IPS-15b (cell line): Measurements from ENCODE around the gene C20orf96.
"Not testable (repeated sequence)": the region's sequence is repeated elsewhere in the genome, so short reads cannot be mapped to it uniquely, and the experiment has no call there.

Experiments
- H3K27me3 ChIP-seq: one replicate; pipeline ENCODE4 v1.6.1; 2013; ENCODE audit warnings: low read length; ENCODE audit not compliant: control insufficient read depth, insufficient read depth
- H3K36me3 ChIP-seq: one replicate; pipeline ENCODE4 v1.6.1; 2013; ENCODE audit warnings: low read length; ENCODE audit not compliant: control insufficient read depth, insufficient read depth
- H3K4me1 ChIP-seq: one replicate; pipeline ENCODE4 v1.6.1; 2013; ENCODE audit warnings: mild to moderate bottlenecking, low read length; ENCODE audit not compliant: control insufficient read depth, insufficient read depth
- H3K4me3 ChIP-seq: one replicate; pipeline ENCODE4 v1.5.1; 2013; ENCODE audit warnings: low read depth, low read length
- H3K9ac ChIP-seq: one replicate; pipeline ENCODE4 v1.6.1; 2013; ENCODE audit warnings: low read depth, mild to moderate bottlenecking, low read length
- H3K9me3 ChIP-seq: one replicate; pipeline ENCODE4 v1.6.1; 2013; ENCODE audit warnings: mild to moderate bottlenecking, low read length; ENCODE audit not compliant: control insufficient read depth, insufficient read depth

C20orf96 gene

DNA sequence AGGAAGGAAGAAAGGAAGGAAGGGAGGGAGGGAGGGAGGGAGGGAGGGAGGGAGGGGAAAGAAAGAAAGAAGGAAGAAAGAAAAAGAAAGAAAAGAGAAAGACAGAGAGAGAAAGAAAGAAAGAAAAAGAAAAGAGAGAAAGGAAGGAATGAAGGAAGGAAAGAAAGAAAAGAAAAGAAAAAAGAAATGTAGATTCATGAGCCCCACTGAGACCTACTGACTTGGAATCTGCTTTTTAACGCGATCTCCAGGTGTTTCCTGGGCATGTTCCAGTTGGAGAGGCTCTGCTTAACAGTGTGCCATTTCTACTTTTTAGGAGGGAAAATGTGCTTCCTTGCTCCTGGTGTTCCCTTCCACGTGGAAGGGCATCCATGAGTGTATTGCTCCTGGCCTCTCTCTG lies 16.7 kb downstream of the C20orf96 start:
- peaks cover 4% of the 10 kb centered on the region for H3K27me3 ChIP-seq
- H3K4me1 ChIP-seq = no peaks in the 10 kb centered on the region
- no peaks in the 10 kb centered on the region for H3K9me3 ChIP-seq
- H3K36me3 ChIP-seq = peaks cover 3% of the 10 kb centered on the region
- no peak overlapping the region for H3K4me3 ChIP-seq
- H3K9ac ChIP-seq = no peak overlapping the region

DNA sequence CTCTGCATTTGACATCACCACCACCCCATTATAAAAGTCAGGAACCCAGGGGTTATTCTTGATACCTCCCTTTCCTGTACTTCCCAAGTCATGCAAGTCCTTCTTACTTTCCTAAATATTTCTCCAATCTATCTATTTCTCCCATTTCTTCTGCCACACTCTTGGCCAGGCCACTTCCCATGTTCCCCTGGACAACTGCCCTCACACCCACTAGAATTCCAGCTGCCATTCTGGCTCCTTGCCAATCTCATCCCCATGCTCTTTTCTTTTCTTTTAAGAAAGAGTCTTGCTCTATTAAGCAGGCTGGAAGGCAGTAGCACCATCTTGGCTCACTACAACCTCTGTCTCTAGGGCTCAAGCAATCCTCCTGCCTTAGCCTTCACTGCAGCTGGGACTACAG lies 17.8 kb downstream of the C20orf96 start:
- H3K9ac ChIP-seq = no peak overlapping the region
- H3K4me1 ChIP-seq = no peaks in the 10 kb centered on the region
- no peak overlapping the region for H3K4me3 ChIP-seq
- no peaks in the 10 kb centered on the region for H3K9me3 ChIP-seq
- H3K27me3 ChIP-seq = peaks cover 9% of the 10 kb centered on the region
- no peaks in the 10 kb centered on the region for H3K36me3 ChIP-seq

DNA sequence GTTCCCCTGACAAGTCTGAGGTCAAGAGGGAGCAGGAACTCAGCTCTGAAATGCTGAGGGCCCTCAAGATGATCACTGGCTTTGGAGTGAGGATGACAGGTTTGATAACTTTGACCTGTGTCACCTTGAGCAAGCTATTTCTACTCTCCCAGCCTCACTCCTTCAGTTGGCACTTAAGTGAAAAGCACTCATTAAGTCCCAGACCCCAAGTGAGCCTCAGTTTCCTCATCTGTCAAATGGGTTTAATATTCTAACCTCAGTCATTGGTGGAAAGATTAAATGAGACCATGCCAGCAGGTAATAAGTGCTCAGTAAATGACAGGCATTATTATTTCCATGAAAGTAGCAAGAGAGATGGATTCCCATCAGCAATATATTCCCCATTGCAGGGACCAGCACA lies 19.0 kb downstream of the C20orf96 start:
- Histone ChIP-seq H3K4me3 (no peak overlapping the region), H3K4me1 (no peaks in the 10 kb centered on the region), H3K9me3 (no peaks in the 10 kb centered on the region), H3K36me3 (no peaks in the 10 kb centered on the region), H3K9ac (no peak overlapping the region), H3K27me3 (peaks cover 19% of the 10 kb centered on the region)

DNA sequence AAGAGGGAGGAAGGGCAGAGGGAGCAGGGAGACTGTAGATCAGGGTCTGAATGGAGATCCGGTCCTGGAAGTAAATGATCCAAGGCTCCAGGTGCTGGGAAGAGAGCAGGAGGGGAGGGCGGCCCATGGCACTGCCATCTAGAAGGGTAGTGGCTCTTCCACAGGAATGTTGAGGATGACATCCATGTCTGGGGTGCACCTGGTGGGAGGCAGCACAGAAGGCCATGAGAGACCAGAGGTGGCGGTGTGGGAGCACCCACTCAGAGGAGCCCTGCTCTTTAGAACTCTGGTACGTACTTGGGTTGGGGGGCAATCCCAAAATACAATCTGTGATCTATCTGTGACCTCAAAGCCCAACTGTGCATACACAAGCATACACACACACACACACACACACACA lies 19.5 kb downstream of the C20orf96 start:
- no peak overlapping the region for H3K4me3 ChIP-seq
- peaks cover 23% of the 10 kb centered on the region for H3K27me3 ChIP-seq
- H3K9me3 ChIP-seq = no peaks in the 10 kb centered on the region
- H3K9ac ChIP-seq = no peak overlapping the region
- peaks cover 2% of the 10 kb centered on the region for H3K4me1 ChIP-seq
- no peaks in the 10 kb centered on the region for H3K36me3 ChIP-seq

DNA sequence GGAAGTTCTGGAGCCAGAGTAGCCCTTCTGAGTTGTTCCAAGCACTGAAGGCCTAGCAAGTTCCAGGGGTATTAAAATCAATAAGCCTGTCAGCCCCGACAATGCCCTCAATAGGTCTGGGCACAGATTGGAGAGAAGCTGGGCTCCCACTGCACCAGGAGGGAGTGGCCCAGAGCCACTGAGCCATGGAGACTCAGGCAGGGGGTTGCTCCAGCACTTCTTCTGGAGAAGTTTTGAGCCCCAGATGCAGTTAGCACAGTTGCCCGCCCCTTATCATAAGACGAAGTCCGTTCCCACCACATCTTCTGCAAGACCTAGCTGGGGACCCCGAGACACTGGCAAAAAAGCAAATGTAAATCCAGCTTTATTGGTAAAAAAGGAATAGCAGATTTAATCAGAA lies 20.0 kb downstream of the C20orf96 start:
- Histone ChIP-seq H3K36me3 (no peaks in the 10 kb centered on the region), H3K4me3 (no peak overlapping the region), H3K9ac (no peak overlapping the region), H3K27me3 (peaks cover 29% of the 10 kb centered on the region), H3K4me1 (peaks cover 2% of the 10 kb centered on the region), H3K9me3 (no peaks in the 10 kb centered on the region)

DNA sequence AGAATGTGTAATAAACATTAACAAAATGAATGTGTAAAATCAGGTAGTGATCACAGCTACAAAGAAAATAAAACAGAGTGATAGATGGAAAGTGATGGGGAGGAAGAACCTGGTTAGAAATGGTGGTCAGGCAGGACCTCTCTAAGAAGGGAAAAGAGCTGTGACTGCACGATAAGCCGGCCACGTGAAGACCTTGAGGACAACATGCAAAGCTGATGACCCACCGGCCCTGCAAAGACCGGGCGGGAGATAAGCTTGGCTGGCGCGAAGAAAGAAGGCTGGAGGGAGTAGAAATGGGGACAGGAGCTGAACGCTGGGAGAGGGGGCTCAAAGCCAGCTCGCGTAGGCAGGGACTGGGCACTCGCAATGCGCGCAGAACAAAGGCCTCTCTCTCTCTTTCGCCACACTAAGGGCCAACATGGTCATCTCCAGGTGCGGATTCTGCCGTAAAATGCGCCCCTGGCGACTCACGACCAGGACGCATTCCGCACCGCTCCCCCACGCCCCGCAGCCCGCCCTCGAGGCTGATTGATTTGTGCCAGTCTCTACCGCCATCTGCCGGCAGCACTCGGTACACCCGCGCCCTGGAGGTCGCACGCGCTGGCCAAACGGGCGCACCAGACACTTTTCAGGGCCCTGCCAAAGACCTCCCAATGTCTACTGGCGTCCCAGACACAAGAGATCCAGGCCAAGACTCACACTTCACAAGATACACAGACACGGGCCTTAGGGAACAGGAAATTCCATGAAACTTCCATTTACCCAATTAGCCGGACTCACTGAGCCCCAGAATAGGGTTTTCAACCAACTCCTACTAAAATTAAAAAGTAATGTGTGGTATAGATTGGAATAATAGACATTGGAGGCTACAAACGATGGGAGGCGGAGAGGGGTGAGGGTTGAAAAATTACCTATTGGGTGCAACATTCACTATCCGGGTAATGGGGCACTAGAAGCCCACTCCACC lies 23.7 kb downstream of the C20orf96 start:
- H3K9me3 ChIP-seq = no peaks in the 10 kb centered on the region
- no peaks in the 10 kb centered on the region for H3K36me3 ChIP-seq
- peaks cover 2% of the 10 kb centered on the region for H3K4me1 ChIP-seq
- peaks cover 62% of the 10 kb centered on the region for H3K27me3 ChIP-seq
- peak overlapping the region; percentile 45 for H3K4me3 ChIP-seq
- peak overlapping the region; percentile 28 for H3K9ac ChIP-seq

DNA sequence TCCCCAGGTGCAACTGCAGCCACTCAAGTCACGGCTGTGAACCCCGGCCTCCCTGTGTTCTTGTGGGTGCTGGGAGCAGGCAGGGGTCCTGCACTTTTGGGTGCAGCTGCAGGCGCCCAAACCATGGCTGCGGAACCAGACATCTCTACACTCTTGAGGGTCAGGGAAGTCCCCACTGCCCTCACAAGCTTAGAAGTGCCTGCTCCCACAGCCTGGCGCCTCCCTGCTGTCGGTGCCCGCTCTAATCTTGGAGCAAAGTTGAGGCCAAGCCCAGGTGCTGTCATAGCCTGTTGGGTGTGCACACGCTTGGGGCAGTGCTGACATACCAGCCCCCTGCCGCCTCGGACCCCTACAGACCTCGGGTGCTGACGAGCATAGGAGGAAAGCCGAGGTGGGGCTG lies 26.8 kb downstream of the C20orf96 start:
- Histone ChIP-seq H3K4me3 (no peak overlapping the region), H3K27me3 (peaks cover 81% of the 10 kb centered on the region), H3K36me3 (no peaks in the 10 kb centered on the region), H3K9ac (no peak overlapping the region), H3K9me3 (no peaks in the 10 kb centered on the region), H3K4me1 (peaks cover 2% of the 10 kb centered on the region)

DNA sequence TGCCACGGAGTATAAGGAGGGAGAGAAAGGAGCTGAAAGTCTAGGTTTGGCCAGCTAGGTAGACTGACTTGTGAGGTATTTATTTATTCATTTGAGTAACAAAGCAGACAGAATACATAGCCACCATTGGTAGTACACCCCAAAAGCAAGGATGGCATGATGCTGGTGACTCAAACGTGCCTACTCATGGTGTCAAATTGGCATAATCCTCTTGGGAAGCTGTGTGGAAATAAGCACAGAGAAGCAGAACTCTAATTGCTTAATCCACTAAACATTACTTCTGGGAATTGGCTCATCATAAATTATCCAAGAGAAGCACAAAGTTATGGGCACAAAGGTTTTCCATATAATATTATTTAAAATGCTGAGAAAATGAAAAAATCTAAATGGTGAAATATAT lies 30.6 kb downstream of the C20orf96 start:
- Histone ChIP-seq H3K36me3 (no peaks in the 10 kb centered on the region), H3K9me3 (no peaks in the 10 kb centered on the region), H3K4me1 (no peaks in the 10 kb centered on the region), H3K27me3 (peaks cover 85% of the 10 kb centered on the region), H3K9ac (no peak overlapping the region), H3K4me3 (no peak overlapping the region)

DNA sequence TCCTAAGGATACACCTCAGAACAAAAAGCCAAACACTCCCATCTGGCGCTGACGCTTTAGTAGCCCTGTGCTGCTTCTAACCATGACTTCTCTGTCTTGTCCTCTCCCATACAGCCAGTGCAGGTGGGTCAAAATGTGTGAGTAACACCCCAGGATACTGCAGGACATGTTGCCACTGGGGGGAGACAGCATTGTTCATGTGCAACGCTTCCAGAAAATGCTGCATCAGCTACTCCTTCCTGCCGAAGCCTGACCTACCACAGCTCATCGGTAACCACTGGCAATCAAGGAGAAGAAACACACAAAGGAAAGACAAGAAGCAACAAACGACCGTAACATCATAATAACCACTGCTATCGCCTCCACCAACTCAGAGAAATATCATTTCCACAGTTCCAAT lies 31.6 kb downstream of the C20orf96 start:
- H3K36me3 ChIP-seq = no peaks in the 10 kb centered on the region
- no peak overlapping the region for H3K4me3 ChIP-seq
- H3K4me1 ChIP-seq = no peaks in the 10 kb centered on the region
- H3K27me3 ChIP-seq = peaks cover 83% of the 10 kb centered on the region
- no peak overlapping the region for H3K9ac ChIP-seq
- H3K9me3 ChIP-seq = no peaks in the 10 kb centered on the region

DNA sequence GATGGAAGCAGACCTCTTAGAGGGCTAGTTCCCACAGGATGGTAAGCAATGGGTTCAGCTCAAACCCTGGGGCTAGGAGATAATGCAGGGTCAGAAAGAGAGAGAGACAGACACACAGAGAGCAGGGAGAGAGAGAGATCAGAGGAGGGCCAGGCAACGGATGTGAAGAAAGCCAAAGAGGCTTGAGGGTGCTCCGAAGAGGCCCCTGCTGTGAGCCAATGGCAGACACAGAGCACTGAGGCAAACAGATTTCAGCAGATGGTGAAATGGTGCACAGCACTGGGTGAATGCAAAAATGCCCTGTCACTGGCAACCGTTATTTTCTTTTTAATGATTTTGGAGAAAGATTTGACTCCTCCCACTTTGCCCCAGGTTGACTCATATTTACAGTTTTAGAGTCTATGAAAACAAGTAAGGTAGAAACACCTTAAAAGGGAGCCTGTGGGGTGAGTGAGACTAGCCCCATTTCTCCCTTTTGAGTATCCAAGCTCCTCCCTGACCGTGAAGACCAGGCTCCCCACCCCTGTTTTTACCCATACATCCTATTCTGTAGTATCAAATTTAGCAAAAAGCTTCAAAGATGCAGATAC lies 32.2 kb downstream of the C20orf96 start:
- Histone ChIP-seq H3K4me1 (no peaks in the 10 kb centered on the region), H3K36me3 (no peaks in the 10 kb centered on the region), H3K9ac (no peak overlapping the region), H3K27me3 (peaks cover 80% of the 10 kb centered on the region), H3K9me3 (no peaks in the 10 kb centered on the region), H3K4me3 (no peak overlapping the region)

DNA sequence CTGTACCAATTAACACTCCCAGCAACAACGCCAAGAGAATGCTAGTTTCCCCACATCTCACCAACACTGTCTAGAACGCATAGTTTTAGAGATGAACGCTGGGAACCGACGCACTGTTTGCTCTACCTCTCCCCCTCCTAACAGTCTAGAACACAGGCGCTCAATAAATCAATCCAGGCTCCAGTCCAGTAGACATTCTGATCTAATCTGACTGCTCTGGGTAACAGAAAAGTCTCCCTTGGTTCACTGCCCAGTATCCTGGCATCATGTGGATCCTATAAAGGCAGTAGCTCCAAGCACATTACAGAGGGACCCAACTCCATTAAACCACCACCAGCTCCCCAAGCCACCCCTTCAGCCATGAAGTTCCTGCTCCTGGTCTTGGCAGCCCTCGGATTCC lies 33.1 kb downstream of the C20orf96 start, which contains the start of gene DEFB132:
DEFB132 (plus strand) TSS at position 306 of the 400 bp plus-strand sequence; CDS start at position 361, 55 bp downstream.
- H3K27me3 ChIP-seq = peaks cover 80% of the 10 kb centered on the region
- H3K36me3 ChIP-seq = no peaks in the 10 kb centered on the region
- no peaks in the 10 kb centered on the region for H3K4me1 ChIP-seq
- H3K9ac ChIP-seq = no peak within 1 kb of the TSS
- H3K4me3 ChIP-seq = no peak within 1 kb of the TSS
- no peaks in the 10 kb centered on the region for H3K9me3 ChIP-seq

DNA sequence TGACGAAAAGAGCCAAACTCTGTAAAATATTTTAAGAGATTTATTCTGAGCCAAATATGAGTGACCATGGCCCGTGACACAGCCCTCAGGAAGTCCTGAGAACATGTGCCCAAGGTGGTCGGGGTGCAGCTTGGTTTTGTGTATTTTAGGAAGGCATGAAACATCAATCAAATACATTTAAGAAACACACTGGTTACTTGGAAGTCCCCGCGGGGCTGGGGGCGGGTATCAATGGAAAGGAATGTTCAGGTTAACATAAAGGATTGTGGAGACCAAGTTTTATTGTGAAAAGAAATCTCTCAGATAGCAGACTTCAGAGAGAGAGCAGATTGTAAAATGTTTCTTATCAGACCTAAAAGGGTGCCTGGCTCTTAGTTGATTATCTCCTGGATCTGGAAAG lies 37.1 kb downstream of the C20orf96 start:
- H3K9ac ChIP-seq, H3K4me3 ChIP-seq, H3K9me3 ChIP-seq, H3K36me3 ChIP-seq, H3K4me1 ChIP-seq: not testable (repeated sequence)
- peaks cover 89% of the 10 kb centered on the region for H3K27me3 ChIP-seq
